Measurements from ENCODE around the gene ZMYM4.

Gene ZMYM4

DNA sequence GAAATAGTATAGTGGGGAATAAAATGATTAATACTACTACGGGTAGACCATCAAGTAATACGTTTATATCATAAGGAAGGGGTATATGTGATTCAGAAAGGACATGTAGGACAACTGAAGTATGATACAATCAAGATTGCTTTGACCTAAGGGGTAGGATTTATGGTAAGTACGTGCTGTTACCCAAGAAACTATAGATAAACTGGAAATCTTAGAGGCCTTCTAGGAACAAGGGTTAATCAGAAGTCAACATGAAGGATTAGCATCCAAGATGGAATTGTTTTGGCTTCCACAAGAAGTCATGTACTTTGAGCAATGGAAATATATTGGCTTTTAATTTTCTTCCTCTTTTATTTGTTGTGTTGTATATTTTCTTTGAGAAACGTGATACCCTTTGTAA lies 13.2 kb upstream of the ZMYM4 start:
- H3K36me3 ChIP-seq (ENCODE audit: control insufficient read depth, low read depth, low read length) = no peaks in the 10 kb centered on the region
- no peak overlapping the region for H3K4me3 ChIP-seq (ENCODE audit: low read length)
- H3K27ac ChIP-seq (ENCODE audit: low read length) = no peak overlapping the region
- H3K9ac ChIP-seq (ENCODE audit: low read length) = no peak overlapping the region
- no peaks in the 10 kb centered on the region for H3K4me1 ChIP-seq (ENCODE audit: control insufficient read depth, low read depth, low read length)
- H3K9me3 ChIP-seq (ENCODE audit: control insufficient read depth, low read depth, low read length) = no peaks in the 10 kb centered on the region
- H3K27me3 ChIP-seq (ENCODE audit: control insufficient read depth, insufficient read depth, low read length) = no peaks in the 10 kb centered on the region

DNA sequence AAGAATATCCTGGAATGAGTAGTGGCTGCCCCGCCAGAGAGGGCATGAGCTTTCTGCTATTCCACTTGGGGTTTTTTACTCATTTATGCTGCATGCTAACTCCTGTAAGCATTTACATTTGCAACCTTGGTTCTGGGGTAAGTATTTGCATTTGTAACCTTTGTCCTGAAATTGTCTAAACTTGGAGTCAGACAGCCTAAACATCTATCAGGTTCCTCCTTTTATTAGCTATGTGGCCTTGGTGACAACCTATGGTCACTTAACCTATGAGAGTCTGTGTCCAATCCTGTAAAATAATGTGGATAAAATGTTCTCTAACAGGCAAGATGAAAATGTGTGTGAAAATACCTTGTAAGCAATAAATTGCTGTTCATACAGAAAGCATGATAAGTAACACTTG lies 8.9 kb upstream of the ZMYM4 start:
- Histone ChIP-seq H3K27ac (ENCODE audit: low read length) (no peak overlapping the region), H3K9me3 (ENCODE audit: control insufficient read depth, low read depth, low read length) (no peaks in the 10 kb centered on the region), H3K27me3 (ENCODE audit: control insufficient read depth, insufficient read depth, low read length) (no peaks in the 10 kb centered on the region), H3K36me3 (ENCODE audit: control insufficient read depth, low read depth, low read length) (no peaks in the 10 kb centered on the region), H3K9ac (ENCODE audit: low read length) (no peak overlapping the region), H3K4me1 (ENCODE audit: control insufficient read depth, low read depth, low read length) (no peaks in the 10 kb centered on the region), H3K4me3 (ENCODE audit: low read length) (no peak overlapping the region)

DNA sequence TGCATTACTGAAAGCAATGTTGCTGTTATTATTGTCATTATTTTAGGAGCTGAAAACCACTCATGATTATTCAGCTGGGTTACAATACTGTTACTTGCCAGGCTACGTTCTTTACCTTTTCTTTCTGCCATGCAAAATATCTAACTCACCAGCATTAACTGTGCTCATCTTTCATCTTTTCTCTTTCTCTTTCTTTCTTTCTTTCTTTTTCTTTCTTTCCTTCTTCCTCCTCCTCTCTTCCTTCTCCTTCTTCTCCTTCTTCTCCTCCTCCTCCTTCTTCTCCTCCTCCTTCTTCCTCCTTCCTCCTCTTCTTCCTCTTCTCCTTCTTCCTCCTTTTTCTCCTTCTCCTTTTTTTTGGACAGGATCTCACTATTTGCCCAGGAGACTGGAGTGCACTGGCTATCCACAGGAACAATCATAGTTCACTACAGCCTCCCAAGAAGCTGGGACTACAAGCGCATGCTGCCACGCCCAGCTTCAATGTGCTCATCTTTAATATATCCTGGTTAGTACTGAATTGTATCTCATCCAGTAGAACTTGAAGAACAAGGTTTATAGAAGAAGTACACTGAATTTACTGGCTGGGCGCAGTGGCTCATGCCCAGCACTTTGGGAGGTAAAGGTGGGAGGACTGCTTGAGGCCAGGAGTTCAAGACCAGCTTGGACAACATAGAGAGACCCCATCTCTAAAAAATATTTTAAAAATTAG lies 6.9 kb upstream of the ZMYM4 start:
- Histone ChIP-seq H3K27me3 (ENCODE audit: control insufficient read depth, insufficient read depth, low read length) (no peaks in the 10 kb centered on the region), H3K4me1 (ENCODE audit: control insufficient read depth, low read depth, low read length) (no peaks in the 10 kb centered on the region), H3K36me3 (ENCODE audit: control insufficient read depth, low read depth, low read length) (no peaks in the 10 kb centered on the region), H3K27ac (ENCODE audit: low read length) (no peak overlapping the region), H3K4me3 (ENCODE audit: low read length) (no peak overlapping the region), H3K9me3 (ENCODE audit: control insufficient read depth, low read depth, low read length) (no peaks in the 10 kb centered on the region), H3K9ac (ENCODE audit: low read length) (no peak overlapping the region)

DNA sequence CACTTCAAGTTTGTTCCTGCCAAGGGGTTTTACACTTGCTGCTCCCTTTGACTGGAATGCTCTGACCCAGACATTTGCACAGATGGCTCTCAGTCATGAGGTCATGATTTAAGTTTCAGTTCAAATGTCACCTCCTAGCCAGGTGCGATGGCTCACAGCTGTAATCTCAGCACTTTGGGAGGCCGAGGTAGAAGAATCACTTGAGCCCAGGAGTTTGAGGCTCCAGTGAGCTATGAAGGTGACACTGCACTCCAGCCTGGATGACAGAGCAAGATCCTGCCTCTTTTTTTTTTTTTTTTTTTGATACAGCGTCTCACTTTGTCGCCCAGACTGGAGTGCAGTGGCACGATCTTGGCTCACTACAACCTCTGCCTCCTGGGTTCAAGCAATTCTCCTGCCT lies 4.5 kb upstream of the ZMYM4 start:
- Histone ChIP-seq H3K4me3 (ENCODE audit: low read length) (no peak overlapping the region), H3K27me3 (ENCODE audit: control insufficient read depth, insufficient read depth, low read length) (no peaks in the 10 kb centered on the region), H3K9me3 (ENCODE audit: control insufficient read depth, low read depth, low read length) (no peaks in the 10 kb centered on the region), H3K27ac (ENCODE audit: low read length) (no peak overlapping the region), H3K36me3 (ENCODE audit: control insufficient read depth, low read depth, low read length) (no peaks in the 10 kb centered on the region), H3K9ac (ENCODE audit: low read length) (no peak overlapping the region), H3K4me1 (ENCODE audit: control insufficient read depth, low read depth, low read length) (peaks cover 4% of the 10 kb centered on the region)

DNA sequence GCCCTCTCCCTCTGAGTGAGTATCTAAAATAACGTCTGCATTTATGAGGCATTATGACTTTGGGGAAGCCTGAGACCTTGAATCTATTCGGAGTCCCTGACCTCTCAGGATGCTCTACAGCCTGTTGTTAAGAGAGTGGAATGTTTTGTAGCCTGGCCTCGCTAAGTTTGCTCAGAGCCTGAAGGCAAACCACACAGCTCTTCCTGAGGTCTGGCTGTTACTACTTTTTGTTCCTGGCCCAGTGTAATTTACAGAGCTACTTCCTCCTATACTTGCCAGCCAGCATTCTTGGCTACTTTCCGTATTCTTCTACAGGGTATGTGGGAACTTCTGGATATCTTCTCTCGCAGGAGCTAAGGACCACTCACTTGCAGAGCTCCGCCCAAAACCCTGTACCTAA lies 3.6 kb upstream of the ZMYM4 start:
- no peaks in the 10 kb centered on the region for H3K27me3 ChIP-seq (ENCODE audit: control insufficient read depth, insufficient read depth, low read length)
- H3K9me3 ChIP-seq (ENCODE audit: control insufficient read depth, low read depth, low read length) = no peaks in the 10 kb centered on the region
- H3K4me1 ChIP-seq (ENCODE audit: control insufficient read depth, low read depth, low read length) = peaks cover 9% of the 10 kb centered on the region
- H3K9ac ChIP-seq (ENCODE audit: low read length) = no peak overlapping the region
- no peak overlapping the region for H3K4me3 ChIP-seq (ENCODE audit: low read length)
- no peak overlapping the region for H3K27ac ChIP-seq (ENCODE audit: low read length)
- H3K36me3 ChIP-seq (ENCODE audit: control insufficient read depth, low read depth, low read length) = no peaks in the 10 kb centered on the region

DNA sequence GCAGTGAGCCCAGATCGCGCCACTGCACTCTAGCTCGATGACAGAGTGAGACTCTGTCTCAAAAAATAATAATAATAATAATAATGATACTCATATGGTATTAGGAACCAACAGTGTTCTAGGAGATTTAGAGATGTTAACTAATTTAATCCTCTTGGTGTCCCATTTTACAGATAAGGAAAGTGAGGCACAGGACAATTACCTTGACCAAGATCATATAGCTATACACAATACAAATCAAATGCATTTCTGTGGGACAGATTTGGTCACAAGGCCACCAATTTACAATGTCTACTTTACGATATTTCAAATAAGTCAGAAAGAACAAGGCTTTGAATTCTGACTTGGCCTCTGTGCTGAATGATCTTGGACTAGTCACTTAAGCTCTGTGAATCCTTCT lies 2.2 kb upstream of the ZMYM4 start:
- Histone ChIP-seq H3K4me3 (ENCODE audit: low read length) (no peak overlapping the region), H3K9me3 (ENCODE audit: control insufficient read depth, low read depth, low read length) (no peaks in the 10 kb centered on the region), H3K27ac (ENCODE audit: low read length) (no peak overlapping the region), H3K9ac (ENCODE audit: low read length) (no peak overlapping the region), H3K4me1 (ENCODE audit: control insufficient read depth, low read depth, low read length) (peaks cover 11% of the 10 kb centered on the region), H3K36me3 (ENCODE audit: control insufficient read depth, low read depth, low read length) (no peaks in the 10 kb centered on the region), H3K27me3 (ENCODE audit: control insufficient read depth, insufficient read depth, low read length) (no peaks in the 10 kb centered on the region)

DNA sequence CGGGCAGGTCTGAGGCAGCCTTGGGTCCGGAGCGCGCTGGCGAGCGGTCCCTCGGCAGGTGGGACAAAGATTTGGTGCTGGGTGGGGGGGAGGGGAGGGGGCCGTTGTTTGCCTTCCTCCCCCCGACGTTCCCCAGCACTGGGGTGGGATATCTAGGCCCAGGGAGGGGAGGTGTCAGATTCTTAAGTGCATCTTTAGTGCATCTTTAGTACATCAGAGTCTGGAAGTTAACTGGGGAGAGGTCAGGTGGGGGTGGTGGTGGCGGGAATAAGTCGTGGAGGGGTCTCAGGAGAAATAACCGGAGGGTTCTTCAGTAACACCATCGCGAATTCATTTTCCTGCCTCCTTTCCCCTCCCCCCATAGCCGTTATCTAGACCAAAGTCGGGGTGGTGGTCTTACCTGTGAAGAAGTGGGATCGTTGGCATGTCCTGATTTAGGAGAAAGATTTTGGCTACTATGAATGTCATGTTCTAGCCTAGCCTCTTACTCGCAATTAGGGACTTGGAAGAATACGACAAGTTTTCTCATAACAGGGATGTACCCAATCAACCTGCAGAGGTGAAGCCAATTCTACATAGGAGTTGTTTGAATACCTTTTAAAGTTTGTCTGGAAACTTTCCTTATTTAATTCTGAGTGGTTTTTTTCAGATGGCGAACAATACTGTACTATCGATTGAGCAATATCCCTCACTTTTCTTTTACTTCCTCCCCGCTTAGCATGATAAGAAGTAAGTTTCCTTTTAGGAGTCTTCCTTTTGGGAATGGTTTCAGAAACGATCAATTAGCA lies 886 bp downstream of the ZMYM4 start:
- Histone ChIP-seq H3K27me3 (ENCODE audit: control insufficient read depth, insufficient read depth, low read length) (no peaks in the 10 kb centered on the region), H3K36me3 (ENCODE audit: control insufficient read depth, low read depth, low read length) (no peaks in the 10 kb centered on the region), H3K9me3 (ENCODE audit: control insufficient read depth, low read depth, low read length) (no peaks in the 10 kb centered on the region), H3K4me1 (ENCODE audit: control insufficient read depth, low read depth, low read length) (peaks cover 11% of the 10 kb centered on the region), H3K27ac (ENCODE audit: low read length) (no peak overlapping the region), H3K9ac (ENCODE audit: low read length) (peak overlapping the region; percentile 87), H3K4me3 (ENCODE audit: low read length) (peak overlapping the region; percentile 89)

DNA sequence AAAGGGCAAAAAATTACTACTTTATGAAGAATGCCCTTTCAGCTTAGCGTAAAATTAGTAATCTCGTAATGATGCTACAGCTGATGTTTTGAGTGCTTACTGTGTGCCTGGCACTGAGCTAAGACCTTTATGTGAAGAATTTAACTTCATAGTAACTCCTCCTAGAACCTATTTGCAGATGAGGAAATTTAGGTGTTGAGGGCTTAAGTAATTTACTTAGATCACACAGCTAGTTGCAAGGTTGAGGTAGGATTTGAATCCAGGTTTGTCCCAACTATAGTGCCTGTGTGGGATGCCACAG lies 1.4 kb downstream of the ZMYM4 start:
- no peak overlapping the region for H3K27ac ChIP-seq (ENCODE audit: low read length)
- H3K9ac ChIP-seq (ENCODE audit: low read length) = peak overlapping the region; percentile 87
- no peaks in the 10 kb centered on the region for H3K9me3 ChIP-seq (ENCODE audit: control insufficient read depth, low read depth, low read length)
- peak overlapping the region; percentile 89 for H3K4me3 ChIP-seq (ENCODE audit: low read length)
- H3K4me1 ChIP-seq (ENCODE audit: control insufficient read depth, low read depth, low read length) = peaks cover 11% of the 10 kb centered on the region
- H3K36me3 ChIP-seq (ENCODE audit: control insufficient read depth, low read depth, low read length) = no peaks in the 10 kb centered on the region
- no peaks in the 10 kb centered on the region for H3K27me3 ChIP-seq (ENCODE audit: control insufficient read depth, insufficient read depth, low read length)

DNA sequence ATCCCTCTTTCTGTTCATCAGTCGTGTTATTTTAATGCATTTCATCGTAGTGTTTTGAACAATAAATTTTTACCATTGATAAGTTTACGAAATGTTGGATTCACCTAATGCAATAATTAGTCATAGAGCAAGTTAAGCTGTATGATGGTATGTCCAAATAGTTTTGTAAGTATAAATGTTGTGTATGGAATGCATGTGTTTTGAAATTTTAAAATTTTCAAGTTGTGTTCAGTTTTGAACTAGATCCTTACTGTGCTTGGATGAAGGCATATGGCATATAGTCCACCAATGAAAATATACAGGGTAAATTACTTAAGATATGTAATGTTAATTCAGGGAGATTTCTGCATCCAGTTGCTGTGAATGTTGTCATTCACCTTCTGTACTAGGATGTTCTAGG lies 2.3 kb downstream of the ZMYM4 start:
- Histone ChIP-seq H3K4me3 (ENCODE audit: low read length) (no peak overlapping the region), H3K4me1 (ENCODE audit: control insufficient read depth, low read depth, low read length) (peaks cover 11% of the 10 kb centered on the region), H3K27ac (ENCODE audit: low read length) (no peak overlapping the region), H3K9me3 (ENCODE audit: control insufficient read depth, low read depth, low read length) (no peaks in the 10 kb centered on the region), H3K9ac (ENCODE audit: low read length) (no peak overlapping the region), H3K36me3 (ENCODE audit: control insufficient read depth, low read depth, low read length) (no peaks in the 10 kb centered on the region), H3K27me3 (ENCODE audit: control insufficient read depth, insufficient read depth, low read length) (no peaks in the 10 kb centered on the region)

DNA sequence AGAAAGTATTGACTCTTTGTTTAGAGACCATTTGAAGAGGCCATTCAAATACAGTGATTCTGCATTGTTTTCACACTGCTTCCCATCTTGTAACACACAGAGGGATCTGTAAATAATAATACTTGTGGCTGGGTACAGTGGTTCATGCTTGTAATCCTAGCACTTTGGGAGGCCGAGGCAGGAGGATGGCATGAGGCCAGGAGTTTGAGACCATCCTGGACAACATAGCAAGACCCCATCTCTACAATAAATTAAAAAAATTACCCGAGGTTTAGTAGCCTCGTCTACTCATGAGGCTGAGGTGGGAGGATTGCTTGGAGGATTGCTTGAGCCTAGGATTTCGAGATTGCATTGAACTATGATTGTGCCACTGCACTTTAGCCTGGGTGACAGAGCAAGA lies 5.7 kb downstream of the ZMYM4 start:
- no peaks in the 10 kb centered on the region for H3K9me3 ChIP-seq (ENCODE audit: control insufficient read depth, low read depth, low read length)
- H3K4me1 ChIP-seq (ENCODE audit: control insufficient read depth, low read depth, low read length) = peaks cover 7% of the 10 kb centered on the region
- no peak overlapping the region for H3K27ac ChIP-seq (ENCODE audit: low read length)
- no peak overlapping the region for H3K4me3 ChIP-seq (ENCODE audit: low read length)
- no peaks in the 10 kb centered on the region for H3K27me3 ChIP-seq (ENCODE audit: control insufficient read depth, insufficient read depth, low read length)
- no peak overlapping the region for H3K9ac ChIP-seq (ENCODE audit: low read length)
- peaks cover 5% of the 10 kb centered on the region for H3K36me3 ChIP-seq (ENCODE audit: control insufficient read depth, low read depth, low read length)

DNA sequence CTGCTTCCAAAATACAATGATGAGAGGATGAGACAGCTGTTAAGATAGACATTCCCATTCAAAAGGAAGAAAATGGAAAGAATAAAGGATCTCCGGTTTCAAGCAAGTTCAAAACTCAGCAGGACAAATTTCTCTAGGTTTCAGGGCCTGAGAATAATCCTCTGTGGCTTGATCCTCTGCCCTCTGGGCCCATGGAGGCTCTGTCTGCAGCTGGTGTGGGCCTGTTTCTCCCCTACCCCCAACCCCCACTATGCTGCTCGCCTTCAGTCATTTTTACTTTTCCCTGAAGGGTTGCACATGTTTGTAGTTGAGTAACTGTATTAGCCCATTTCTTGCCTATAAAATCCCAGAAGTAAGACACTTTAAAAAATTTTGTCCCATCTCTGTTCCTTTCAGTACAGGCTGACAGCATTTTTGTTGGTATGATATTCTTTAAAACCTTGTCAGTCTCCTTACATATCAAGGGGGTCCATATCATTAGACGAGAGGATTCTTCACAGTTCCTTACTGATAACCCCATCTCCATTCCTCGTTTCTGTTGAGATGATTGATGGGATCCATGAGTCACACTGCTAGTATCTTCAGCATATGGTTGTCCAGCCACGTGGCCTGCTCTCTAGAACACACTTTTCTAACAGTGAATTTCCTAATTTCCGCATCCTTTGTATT lies 10.5 kb downstream of the ZMYM4 start:
- Histone ChIP-seq H3K4me3 (ENCODE audit: low read length) (no peak overlapping the region), H3K9me3 (ENCODE audit: control insufficient read depth, low read depth, low read length) (no peaks in the 10 kb centered on the region), H3K4me1 (ENCODE audit: control insufficient read depth, low read depth, low read length) (no peaks in the 10 kb centered on the region), H3K27ac (ENCODE audit: low read length) (no peak overlapping the region), H3K27me3 (ENCODE audit: control insufficient read depth, insufficient read depth, low read length) (no peaks in the 10 kb centered on the region), H3K36me3 (ENCODE audit: control insufficient read depth, low read depth, low read length) (peaks cover 11% of the 10 kb centered on the region), H3K9ac (ENCODE audit: low read length) (no peak overlapping the region)

DNA sequence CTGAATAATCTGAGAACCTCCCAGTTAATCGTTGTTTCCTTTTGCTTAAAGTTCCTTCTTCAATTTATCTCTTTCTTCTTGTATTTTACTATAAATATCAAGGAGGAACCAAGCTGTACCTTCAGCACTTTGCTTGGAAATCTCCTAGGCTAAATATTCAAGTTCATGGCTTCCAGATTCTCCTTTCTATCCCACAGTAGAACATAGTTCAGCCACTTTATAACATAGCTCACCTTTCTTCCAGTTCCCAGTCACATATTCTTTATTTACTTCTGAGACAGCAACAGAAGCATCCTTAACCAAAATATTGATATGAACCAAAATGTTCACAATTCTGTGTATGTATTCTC lies 11.0 kb downstream of the ZMYM4 start:
- Histone ChIP-seq H3K27me3 (ENCODE audit: control insufficient read depth, insufficient read depth, low read length) (no peaks in the 10 kb centered on the region), H3K36me3 (ENCODE audit: control insufficient read depth, low read depth, low read length) (peaks cover 11% of the 10 kb centered on the region), H3K9me3 (ENCODE audit: control insufficient read depth, low read depth, low read length) (no peaks in the 10 kb centered on the region)

More for the DNA sequence above, 11.0 kb downstream of the ZMYM4 start:
- Histone ChIP-seq H3K4me3 (ENCODE audit: low read length) (no peak overlapping the region), H3K27ac (ENCODE audit: low read length) (no peak overlapping the region), H3K4me1 (ENCODE audit: control insufficient read depth, low read depth, low read length) (no peaks in the 10 kb centered on the region), H3K9ac (ENCODE audit: low read length) (no peak overlapping the region)
